LNCAP (cell line): ENCODE measurements around the gene LYRM2.

Experiments used
- CTCF ChIP-seq: fragments of 450-650 bp; IDR thresholded peaks from 2 replicates; pipeline ENCODE4 v1.5.1; 2017; ENCODE audit warnings: mild to moderate bottlenecking

Gene LYRM2

DNA sequence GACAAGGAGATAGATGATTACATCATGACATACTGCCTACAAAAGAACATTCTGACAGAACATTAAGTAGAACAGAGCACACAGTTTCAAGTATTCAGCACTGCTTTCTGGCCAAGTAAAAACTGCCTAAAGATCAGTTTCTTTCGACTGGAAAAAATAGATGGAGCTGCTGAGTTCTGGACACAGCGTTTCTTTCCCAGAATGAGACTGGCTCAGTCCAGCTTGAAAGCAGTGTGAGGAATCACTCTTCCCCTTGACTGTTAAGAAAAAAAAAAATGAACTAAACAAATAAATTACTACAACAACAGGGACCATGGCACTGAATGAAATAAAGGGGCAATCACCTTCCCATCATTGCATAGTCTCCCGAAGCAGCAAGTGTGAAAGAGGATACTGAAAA is 4.4 kb upstream of the LYRM2 start:
- no peak for TF ChIP-seq CTCF

- TF ChIP-seq CTCF = no peak
Measured at GRCh38 chr6:89640804-89641203, 2.3 kb upstream of the LYRM2 start.

GRCh38 chr6:89637960-89638319 is 607 bp downstream of the LYRM2 start:
- no peak for TF ChIP-seq CTCF

- TF ChIP-seq CTCF = no peak
Measured at GRCh38 chr6:89630488-89630887, 8.1 kb downstream of the LYRM2 start.

DNA sequence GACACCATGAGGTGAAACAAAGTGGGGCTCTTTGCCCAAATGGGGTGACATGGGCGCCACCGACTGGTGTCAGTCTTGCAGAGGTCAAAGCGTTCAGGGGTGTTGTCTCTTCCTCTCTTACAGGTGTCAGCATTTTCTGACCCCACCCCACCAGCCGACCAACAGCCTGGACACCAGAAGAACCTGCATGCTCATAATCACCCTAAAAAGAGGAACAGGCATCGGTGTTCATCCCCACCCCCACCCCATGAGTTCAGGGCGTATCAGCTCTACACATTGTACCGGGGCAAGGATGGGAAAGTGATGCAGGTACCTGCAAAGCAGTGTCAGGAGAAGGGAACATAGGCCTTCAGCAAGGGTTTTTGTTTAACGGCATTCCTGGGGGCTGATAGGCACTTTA is 14.8 kb downstream of the LYRM2 start:
- TF ChIP-seq CTCF = no peak

GRCh38 chr6:89619567-89619966 is 19.0 kb downstream of the LYRM2 start:
- no peak for TF ChIP-seq CTCF

GRCh38 chr6:89618026-89618425 is 20.5 kb downstream of the LYRM2 start:
- no peak for TF ChIP-seq CTCF

DNA sequence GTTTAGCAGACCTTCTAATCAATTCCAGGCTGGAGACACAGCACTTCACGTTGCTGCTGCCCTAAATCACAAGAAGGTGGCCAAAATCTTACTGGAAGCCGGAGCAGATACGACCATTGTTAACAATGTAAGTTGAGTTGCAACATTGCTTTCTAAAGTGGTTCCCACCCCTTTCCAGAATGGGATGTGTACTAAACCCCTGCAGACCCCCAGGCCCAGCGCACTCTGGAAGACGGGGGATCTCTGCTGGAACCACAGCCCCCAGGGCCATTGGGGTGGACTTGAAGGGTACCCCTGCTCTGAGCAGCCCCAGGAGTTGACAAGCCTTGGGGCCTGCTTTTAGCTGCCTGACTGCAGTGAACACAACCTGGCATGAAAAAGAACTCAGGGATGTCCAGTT is 22.0 kb downstream of the LYRM2 start:
- no peak for TF ChIP-seq CTCF
